T-helper 22 cell (primary cell): ENCODE results near the gene JUN.

Experiments
- DNase-seq: peaks from one replicate; pipeline ENCODE4 v3.0.0-alpha.2; 2020; ENCODE audit warnings: low read depth

JUN gene

DNA sequence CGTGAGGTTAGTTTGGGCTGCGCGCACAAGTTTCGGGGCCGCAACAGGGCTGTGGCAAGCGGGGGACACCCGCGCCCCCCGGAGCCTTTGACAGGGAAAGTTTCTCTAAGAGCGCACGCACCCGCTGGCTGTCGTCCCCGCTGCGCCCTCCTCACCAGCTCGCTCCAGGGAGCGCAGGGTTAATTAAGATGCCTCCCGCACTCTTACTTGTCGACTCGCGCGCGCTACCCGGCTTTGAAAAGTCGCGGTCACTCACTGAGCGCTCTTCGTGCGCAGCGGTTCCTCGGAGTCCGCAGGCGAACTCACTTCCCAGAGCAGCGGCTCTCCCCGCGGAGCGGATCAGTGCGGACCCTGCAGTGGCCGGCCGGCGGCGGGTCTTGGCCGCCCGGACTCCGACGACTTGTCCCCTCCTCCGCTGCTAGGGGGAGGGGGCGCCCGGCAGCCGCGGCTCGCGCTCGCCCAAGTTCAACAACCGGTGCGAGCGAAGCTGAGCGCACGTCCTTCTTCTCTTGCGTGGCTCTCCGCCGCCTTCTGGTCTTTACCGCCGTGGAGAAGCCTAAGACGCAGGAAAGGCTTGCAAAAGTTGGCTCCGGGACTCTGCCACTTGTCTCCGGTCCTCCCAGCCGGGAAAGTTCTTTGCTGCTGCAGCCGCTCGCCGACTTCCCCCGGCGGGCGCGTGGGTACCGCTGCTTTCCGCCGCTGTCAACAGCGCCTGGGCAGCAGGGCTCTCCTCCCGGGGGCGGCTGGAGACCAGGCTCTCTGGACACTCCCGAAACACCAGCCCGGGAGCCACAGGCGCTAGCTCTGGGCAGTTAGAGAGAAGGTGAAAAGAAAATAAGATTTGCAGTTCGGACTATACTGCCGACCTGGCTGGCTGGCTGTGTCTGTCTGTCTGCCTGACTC lies 506 bp downstream of the JUN start:
- no peak for DNase-seq

- DNase-seq, result no peak
Observed at GRCh38 chr1:58782178-58783089, 1.4 kb downstream of the JUN start.

GRCh38 chr1:58781541-58782177 lies 2.2 kb downstream of the JUN start:
- DNase-seq, result peak; percentile 19

DNA sequence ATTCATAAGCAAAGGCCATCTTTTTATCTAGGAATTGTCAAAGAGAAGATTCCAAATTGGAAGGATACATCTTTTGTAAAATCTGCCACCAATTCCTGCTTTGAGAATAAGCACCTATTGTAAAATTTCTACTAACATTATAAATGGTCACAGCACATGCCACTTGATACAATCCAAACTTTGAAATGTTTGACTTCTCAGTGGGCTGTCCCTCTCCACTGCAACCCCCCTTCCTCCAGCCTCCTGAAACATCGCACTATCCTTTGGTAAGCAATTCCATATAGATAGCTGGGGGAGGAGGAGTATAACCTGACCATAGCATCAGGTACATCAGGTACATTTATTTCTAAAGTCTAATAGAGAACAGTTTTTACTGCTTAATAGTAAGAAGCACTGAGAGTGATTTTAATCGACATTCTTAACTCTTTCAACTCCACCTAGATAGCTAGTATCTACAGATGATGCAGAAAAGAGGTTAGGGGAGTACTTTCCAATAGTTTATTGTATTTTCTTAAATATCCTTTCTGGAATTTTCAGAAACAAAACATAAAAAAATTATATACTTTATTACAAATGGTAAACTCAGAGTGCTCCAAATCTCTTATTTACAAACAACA lies 2.9 kb downstream of the JUN start:
- no peak for DNase-seq

- DNase-seq, result no peak
Observed at GRCh38 chr1:58780411-58780810, 3.4 kb downstream of the JUN start.

DNA sequence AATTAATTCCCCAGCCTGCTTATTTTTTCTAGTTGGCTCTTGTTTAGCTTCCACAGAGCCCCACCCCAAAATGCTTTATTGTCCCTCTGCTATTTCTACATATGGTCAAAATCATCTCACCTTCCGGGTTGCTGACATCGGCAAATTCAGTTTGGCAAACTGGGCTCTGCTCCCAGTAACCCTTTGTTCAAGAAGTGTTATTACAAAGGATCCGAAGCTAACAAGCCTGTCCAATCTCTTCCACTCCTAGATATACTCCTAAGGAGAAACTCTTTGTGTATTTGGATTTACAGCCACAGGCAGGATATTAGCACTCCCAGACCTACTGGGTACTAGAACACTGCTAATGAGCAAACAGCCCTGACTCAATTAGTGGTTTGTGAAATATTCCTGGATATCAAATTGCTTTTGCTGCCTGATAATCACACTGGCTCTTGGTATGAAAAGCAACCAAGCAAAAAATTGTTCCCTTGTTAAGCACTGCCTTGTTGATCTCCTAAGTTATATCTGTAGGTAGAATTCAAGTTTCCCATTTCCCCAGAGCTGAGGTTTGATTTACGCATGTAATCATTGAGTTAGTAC lies 4.0 kb downstream of the JUN start:
- DNase-seq, result no peak

DNA sequence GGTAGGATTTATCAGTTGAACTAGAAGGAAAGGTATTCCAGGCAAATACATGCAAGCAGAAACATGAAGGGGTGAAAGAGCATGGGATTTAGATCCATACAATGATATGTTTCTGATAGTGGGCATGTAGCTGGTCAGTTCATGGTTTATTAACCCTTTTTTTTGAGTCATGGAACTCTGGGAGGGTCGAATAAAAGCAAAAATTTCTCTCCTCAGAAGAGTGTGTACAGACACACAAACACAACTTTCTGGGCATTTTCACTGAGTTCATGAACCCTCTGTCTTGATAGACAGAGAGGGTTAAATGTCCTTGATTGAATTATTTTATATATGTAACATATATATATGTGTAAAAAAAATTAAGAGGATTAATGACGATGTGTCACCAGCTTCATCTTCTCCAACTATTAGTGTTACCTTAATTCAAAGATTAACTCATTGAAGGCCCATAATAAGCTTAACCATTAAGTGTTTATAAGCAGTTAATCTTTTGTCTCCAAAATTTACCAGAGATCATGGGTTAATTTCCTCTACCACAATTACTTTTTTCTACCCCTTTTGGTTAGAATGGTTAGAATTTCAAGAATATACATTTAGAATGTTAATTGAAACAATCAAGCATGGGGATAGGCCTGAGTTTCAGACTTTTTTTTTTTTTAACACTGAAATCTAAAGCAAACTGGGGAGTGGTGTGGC lies 4.6 kb downstream of the JUN start:
- no peak for DNase-seq

- DNase-seq, result no peak
Observed at GRCh38 chr1:58778385-58779000, 5.4 kb downstream of the JUN start.

- no peak for DNase-seq
Observed at GRCh38 chr1:58774027-58774426, 9.8 kb downstream of the JUN start.

DNA sequence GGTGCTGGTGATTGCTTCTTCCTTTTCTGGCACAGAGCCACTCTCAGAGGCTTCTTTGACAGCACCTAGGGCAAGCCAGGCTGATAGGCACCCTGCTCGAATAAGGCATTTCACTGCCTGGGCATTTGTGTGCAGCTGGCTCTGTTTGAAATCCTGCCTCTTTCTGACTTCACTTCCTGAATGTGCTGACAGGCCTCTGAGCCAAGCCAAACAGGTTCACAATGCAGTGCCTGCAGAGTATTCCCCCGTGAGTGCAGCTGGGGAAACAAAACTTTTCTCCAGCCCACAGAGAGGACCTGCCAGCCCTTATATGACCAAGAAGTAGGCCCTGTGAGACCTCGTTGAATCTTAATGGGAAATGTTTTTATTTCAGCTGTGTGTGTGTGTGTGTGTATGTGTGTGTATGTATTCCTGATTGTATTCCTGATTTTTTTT lies 10.4 kb downstream of the JUN start:
- no peak for DNase-seq

GRCh38 chr1:58769809-58770320 lies 14.0 kb downstream of the JUN start:
- DNase-seq, result no peak

GRCh38 chr1:58768971-58769808 lies 14.7 kb downstream of the JUN start:
- DNase-seq, result no peak

DNA sequence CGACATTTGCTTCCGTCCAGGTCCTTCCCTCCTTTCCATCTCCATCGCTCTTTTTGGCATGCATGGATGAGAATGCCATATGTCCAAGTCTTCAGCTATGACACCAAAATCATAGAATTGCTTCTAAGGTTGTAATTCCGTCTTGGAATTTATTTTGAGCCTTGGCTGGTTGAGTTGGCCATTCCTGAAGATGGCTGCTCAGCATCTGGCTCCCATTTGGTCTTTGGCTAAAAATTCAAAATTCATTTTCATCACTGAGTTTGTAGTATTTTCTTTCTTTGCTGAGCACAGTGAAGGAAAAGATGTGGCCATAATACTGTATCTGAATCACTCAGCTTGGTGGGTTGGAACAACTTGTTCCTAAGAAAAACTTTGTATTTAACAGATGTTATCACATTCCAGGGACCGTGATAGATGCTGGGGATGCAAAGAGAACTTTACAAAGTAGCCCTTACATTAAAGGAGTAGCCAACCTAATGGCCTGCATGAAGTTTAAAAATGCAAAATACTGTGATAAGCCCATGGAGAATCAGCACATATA lies 15.6 kb downstream of the JUN start:
- no peak for DNase-seq

DNA sequence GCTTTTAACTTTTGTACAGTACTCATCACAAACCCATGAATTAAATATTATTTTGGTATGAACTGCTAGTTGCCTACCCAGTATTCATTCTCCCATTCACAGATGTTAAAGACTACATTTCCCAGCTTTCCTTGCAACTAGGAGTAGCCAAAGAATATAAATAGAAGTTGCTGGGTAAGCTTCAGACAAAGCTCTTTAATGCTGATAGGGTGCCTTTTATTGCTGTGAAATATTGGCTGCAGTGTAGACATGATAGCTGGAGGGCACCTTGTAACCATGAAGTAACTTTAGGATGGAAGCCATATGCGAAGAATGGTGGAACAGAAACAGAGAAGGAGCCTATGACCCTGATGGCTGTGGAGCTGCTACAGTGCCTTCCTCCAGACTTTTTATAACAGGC lies 16.7 kb downstream of the JUN start:
- DNase-seq, result no peak

GRCh38 chr1:58765441-58765840 lies 18.4 kb downstream of the JUN start:
- DNase-seq, result no peak

DNA sequence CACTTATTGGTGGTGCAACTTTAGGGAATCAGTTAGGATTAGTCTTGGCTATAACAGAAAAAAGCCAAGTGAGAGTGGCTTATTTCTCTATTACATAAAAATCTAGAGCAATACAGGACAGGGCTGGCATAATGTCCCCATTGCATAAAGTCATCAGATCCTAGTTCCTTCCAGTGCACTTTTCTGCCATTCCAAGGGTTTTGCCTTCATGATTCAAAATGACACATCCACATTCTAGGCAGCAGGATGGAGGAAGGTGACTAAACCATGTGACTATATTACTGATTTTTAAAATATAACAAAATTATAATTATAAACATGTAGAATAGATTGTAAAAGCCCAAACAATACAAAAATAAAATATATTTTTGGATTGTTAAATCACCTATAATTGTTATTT lies 18.8 kb downstream of the JUN start:
- no peak for DNase-seq

- DNase-seq, result no peak
Observed at GRCh38 chr1:58764294-58764978, 19.4 kb downstream of the JUN start.

GRCh38 chr1:58763214-58763613 lies 20.6 kb downstream of the JUN start:
- DNase-seq, result no peak

DNA sequence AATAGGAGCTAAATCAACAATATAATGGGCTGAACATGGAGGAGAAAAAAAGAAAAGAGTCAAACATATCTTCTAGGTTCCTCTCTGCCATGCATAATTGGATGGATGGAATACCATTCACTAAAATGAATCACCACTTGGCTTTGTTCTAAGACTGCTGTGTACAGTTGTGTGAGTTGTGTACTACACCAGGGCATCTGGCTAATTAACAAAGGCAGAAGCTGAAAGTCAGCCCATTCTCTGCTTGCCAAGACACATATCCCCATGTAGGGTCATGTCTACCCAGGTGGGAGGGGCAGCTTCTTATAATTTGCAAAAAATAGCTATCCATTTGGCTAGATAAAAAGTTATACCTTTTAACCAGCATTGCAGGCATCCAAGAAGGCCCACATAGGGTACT lies 21.0 kb downstream of the JUN start:
- DNase-seq, result no peak
